CD1c-positive myeloid dendritic cell (primary cell): ENCODE measurements around the gene ITLN2.
"Not testable (repeated sequence)": the region's sequence is repeated elsewhere in the genome, so short reads cannot be mapped to it uniquely, and the experiment has no call there.

Source experiments
- DNase-seq: peaks from one replicate; pipeline ENCODE4 v3.0.0-alpha.2; 2016; ENCODE audit errors: extremely low spot score

The ITLN2 gene

GRCh38 chr1:160905617-160905989 is 49.0 kb downstream of the ITLN2 start:
- DNase-seq = no peak

- no peak for DNase-seq
These were observed 49.6 kb downstream of the ITLN2 start for GRCh38 chr1:160904783-160905616.

- not testable (repeated sequence) for DNase-seq
These were observed 52.4 kb downstream of the ITLN2 start for GRCh38 chr1:160902251-160902650.

GRCh38 chr1:160901768-160902167 is 52.8 kb downstream of the ITLN2 start:
- DNase-seq = no peak

GRCh38 chr1:160900683-160901082 is 53.9 kb downstream of the ITLN2 start:
- not testable (repeated sequence) for DNase-seq
